ENCODE data around the gene MAGI2. TPM values are rescaled to one million over a fixed set of nuclear protein-coding genes. Genes with fewer than 3 reads are reported as not detected.

The MAGI2 gene
- total RNA-seq, 2 donors from 2014 or later, result 0.05 to 0.09 TPM

GRCh38 chr7:79376299-79377025, 77.0 kb downstream of the MAGI2 start:
- H3K36me3 Mint-ChIP-seq (ENCODE audit: low read depth), result no peaks in the 10 kb centered on the region
- no peak overlapping the region for H3K4me3 Mint-ChIP-seq
- ATAC-seq (replicated peaks), result no peak
- H3K4me1 Mint-ChIP-seq, result no peaks in the 10 kb centered on the region
- H3K9me3 Mint-ChIP-seq, result peaks cover 12% of the 10 kb centered on the region
- H3K27me3 Mint-ChIP-seq, result no peaks in the 10 kb centered on the region
- H3K27ac Mint-ChIP-seq, result no peak overlapping the region

DNA sequence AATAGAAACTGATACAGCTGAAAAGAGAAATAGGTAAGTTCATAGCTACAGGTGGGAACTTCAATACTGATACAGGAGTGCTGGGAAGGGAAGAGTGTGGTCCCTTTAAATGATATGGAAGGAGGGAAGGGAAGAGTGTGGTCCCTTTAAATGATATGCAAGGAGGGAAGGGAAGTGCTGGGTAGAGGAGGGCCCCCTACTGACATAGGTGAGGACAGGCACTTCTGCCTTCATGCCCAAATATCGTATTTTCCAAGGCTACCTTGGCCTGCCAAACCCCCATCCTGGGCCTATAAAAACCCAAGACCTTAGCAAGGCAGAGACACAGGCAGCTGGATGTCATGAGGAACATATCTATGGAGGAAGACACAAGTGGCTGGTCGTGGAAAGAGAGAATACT, 92.3 kb downstream of the MAGI2 start:
- Mint-ChIP-seq H3K4me1 (no peaks in the 10 kb centered on the region), H3K27me3 (no peaks in the 10 kb centered on the region), H3K4me3 (no peak overlapping the region), H3K9me3 (peaks cover 13% of the 10 kb centered on the region), H3K27ac (no peak overlapping the region), H3K36me3 (ENCODE audit: low read depth) (no peaks in the 10 kb centered on the region)
- no peak for ATAC-seq (replicated peaks)

DNA sequence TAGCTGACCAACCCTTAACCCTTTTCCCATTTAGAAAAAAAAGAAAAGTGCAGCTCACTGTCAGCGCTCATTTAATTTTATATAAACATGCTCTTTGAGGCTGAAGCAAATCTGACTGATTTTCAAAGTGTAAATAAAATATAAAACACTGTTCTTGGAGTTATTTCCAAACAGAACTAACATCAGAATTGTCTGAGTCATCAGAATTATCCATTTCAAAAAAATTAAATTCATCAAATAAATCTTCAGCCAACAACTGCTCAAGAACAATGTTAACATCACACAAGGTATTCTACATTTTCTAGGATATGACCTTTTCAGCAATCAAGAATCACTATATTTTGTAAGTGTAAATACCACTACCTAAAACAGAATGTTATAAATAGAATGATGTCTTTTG, 93.6 kb downstream of the MAGI2 start:
- H3K9me3 Mint-ChIP-seq, result peaks cover 13% of the 10 kb centered on the region
- no peaks in the 10 kb centered on the region for H3K36me3 Mint-ChIP-seq (ENCODE audit: low read depth)
- ATAC-seq (replicated peaks), result no peak
- H3K4me3 Mint-ChIP-seq, result no peak overlapping the region
- no peaks in the 10 kb centered on the region for H3K4me1 Mint-ChIP-seq
- H3K27ac Mint-ChIP-seq, result no peak overlapping the region
- no peaks in the 10 kb centered on the region for H3K27me3 Mint-ChIP-seq

- Mint-ChIP-seq H3K4me3 (no peak overlapping the region), H3K4me1 (no peaks in the 10 kb centered on the region), H3K27me3 (no peaks in the 10 kb centered on the region), H3K27ac (no peak overlapping the region), H3K9me3 (peaks cover 9% of the 10 kb centered on the region), H3K36me3 (ENCODE audit: low read depth) (no peaks in the 10 kb centered on the region)
- ATAC-seq (replicated peaks), result no peak
Observed at GRCh38 chr7:79357101-79357500, 96.4 kb downstream of the MAGI2 start.

DNA sequence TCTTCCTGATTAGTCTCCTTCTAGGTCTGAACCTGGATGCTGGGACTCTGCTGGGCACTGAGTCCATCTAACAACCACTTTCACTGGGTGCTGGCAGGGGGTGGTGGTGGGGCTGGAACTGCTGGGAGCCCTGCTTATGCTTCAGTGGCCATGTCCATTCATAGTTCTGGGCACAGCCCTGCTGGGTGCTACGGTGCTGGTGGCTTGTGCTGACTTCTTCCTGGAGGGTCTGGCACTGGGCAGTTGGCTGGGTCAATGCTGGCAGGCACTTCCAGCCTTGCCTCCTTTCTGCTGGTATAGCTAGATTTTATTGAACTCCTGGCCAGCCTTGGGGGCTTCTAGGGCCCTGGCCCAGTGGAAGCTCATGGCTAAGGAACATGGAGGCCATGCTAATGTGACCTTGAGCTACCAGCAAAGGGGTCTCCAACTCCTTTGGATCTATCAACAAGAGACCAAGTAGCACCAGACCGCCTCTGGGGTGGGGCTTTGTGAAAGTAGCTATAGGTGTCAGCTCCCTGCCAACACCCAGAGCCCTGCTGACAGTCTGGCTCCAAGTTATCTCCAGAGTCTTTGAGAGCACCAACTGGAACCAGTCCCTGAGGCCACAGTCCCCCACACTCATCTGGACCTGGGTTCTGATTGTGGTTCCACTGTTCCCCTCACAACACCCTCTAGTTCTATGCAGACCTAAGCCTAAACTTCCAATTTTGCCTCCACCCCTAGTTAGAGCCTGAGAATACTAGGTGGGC, 99.6 kb downstream of the MAGI2 start:
- Mint-ChIP-seq H3K36me3 (ENCODE audit: low read depth) (no peaks in the 10 kb centered on the region), H3K27ac (no peak overlapping the region), H3K9me3 (no peaks in the 10 kb centered on the region), H3K4me3 (no peak overlapping the region), H3K27me3 (no peaks in the 10 kb centered on the region), H3K4me1 (no peaks in the 10 kb centered on the region)
- no peak for ATAC-seq (replicated peaks)

DNA sequence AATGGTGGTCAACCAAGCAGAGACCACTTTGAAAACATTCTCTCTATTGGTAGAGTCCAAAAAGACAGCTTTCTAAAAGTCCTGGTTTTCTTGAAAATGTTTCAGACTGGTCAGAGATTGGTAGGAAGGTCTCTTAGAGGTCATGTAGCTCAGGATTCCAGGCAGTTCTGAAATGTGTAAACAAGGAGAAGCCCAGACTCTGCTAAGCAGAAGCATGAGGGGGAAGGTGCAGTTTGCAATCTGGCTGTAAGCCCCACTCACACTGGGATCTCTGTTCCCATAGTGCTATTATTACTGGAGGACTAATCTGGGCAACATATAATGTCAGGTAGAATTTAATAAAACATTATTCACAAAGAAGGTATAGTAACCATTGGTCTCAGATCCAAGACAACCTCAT, 101.1 kb downstream of the MAGI2 start:
- Mint-ChIP-seq H3K36me3 (ENCODE audit: low read depth) (no peaks in the 10 kb centered on the region), H3K4me1 (no peaks in the 10 kb centered on the region), H3K27ac (no peak overlapping the region), H3K27me3 (no peaks in the 10 kb centered on the region), H3K4me3 (no peak overlapping the region), H3K9me3 (peaks cover 2% of the 10 kb centered on the region)
- ATAC-seq (replicated peaks), result no peak

DNA sequence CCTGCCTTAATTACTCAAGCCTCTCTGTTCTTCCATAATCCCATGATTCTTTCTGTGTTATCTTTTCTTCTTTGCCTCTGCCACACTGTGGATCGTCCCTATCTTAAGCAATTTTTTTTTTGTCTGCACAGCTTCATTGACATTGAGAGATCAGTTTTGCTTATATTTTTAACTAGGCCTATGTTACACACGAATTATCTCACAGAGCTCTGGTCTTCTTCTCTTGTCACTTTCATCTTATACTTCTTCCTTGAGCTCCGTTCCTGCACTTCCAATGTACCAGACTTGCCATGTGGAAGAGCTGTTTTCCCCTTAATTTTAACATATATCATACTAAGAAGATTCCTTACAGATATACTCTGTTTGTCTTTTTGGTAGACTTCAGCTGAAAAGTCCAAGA, 106.1 kb downstream of the MAGI2 start:
- Mint-ChIP-seq H3K4me1 (no peaks in the 10 kb centered on the region), H3K9me3 (peaks cover 11% of the 10 kb centered on the region), H3K27me3 (no peaks in the 10 kb centered on the region), H3K27ac (no peak overlapping the region), H3K4me3 (no peak overlapping the region), H3K36me3 (ENCODE audit: low read depth) (no peaks in the 10 kb centered on the region)
- no peak for ATAC-seq (replicated peaks)

GRCh38 chr7:79341902-79342301, 111.6 kb downstream of the MAGI2 start:
- H3K9me3 Mint-ChIP-seq, result peaks cover 12% of the 10 kb centered on the region
- ATAC-seq (replicated peaks), result no peak
- H3K36me3 Mint-ChIP-seq (ENCODE audit: low read depth), result no peaks in the 10 kb centered on the region
- H3K4me3 Mint-ChIP-seq, result no peak overlapping the region
- H3K27ac Mint-ChIP-seq, result no peak overlapping the region
- no peaks in the 10 kb centered on the region for H3K4me1 Mint-ChIP-seq
- H3K27me3 Mint-ChIP-seq, result no peaks in the 10 kb centered on the region

DNA sequence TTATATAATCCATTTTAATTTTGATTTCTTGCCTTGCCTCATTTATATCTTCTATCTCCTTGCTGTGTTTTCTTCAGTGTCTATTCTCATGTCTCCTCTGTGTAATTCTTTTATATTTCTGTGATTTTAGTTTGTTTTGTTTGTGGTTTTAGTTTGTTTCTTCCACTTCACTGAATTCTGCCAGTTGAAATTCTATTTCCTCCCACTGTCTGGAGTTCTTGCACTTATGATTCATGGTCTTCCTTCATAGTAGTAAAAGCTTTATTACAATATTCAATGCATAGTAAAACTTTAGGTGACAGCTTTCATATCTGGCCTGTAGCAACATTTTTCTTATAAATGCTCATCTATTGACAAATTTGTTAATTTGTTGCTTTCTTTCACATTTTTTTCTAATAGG, 113.3 kb downstream of the MAGI2 start:
- Mint-ChIP-seq H3K27me3 (no peaks in the 10 kb centered on the region), H3K4me3 (no peak overlapping the region), H3K9me3 (peaks cover 12% of the 10 kb centered on the region), H3K4me1 (no peaks in the 10 kb centered on the region), H3K27ac (no peak overlapping the region), H3K36me3 (ENCODE audit: low read depth) (no peaks in the 10 kb centered on the region)
- ATAC-seq (replicated peaks), result no peak

DNA sequence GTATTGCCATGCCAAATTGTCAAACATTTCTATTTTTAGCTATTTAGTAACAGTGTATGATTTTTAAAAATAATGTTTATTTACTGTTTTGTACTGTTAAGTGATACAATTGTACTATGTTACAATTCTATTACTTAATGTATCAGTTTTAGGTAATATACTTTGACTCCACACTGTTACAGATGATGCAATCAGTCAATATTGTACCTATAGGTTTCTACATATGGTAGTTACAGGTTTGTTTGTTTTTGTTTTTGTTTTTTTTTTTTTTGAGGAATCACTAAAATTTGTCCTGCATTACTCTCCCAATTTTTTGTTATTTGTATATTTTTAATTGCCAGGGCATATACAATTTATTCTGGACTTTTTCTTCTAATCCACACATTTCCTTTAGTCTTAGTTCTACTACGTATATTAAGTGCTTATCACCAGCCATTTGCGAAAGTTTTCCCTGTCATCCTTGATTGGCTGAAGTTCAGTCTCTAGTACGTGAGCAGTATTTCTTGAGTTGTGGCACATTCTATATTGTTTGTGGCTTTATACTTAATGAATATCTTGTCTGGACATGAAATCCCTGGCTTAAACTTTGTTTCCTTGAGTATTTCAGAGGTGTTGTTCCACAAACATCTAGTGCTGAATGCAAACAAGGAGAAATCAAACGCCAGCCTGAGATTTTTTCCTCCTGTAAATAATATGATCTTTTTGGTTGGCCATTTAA, 114.1 kb downstream of the MAGI2 start:
- Mint-ChIP-seq H3K4me1 (no peaks in the 10 kb centered on the region), H3K36me3 (ENCODE audit: low read depth) (no peaks in the 10 kb centered on the region), H3K9me3 (peaks cover 7% of the 10 kb centered on the region), H3K27me3 (no peaks in the 10 kb centered on the region), H3K4me3 (no peak overlapping the region), H3K27ac (no peak overlapping the region)
- no peak for ATAC-seq (replicated peaks)

DNA sequence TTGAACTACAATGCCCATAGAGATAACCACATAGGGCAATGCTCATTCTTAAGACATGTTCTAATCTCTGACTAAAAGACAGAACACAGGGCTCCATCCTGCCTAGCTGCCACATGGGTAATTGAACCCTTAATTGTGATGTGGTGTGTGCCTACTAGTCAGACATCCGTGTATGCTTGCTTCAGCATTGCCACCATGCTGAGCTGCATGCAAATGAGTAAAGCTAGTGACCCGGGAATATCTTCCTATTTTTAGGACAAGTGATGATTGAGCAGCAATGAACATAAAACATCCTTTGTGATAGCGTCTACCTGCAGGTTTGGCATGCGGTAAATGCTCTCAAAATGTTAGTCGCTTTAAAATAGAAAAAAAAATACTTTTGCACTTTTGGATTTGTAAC, 115.8 kb downstream of the MAGI2 start:
- Mint-ChIP-seq H3K9me3 (peaks cover 5% of the 10 kb centered on the region), H3K27ac (no peak overlapping the region)
- no peak for ATAC-seq (replicated peaks)

GRCh38 chr7:79334841-79335240, 118.6 kb downstream of the MAGI2 start:
- no peak overlapping the region for H3K4me3 Mint-ChIP-seq
- no peaks in the 10 kb centered on the region for H3K9me3 Mint-ChIP-seq
- H3K27me3 Mint-ChIP-seq, result no peaks in the 10 kb centered on the region
- no peaks in the 10 kb centered on the region for H3K4me1 Mint-ChIP-seq
- ATAC-seq (replicated peaks), result no peak
- no peak overlapping the region for H3K27ac Mint-ChIP-seq
- H3K36me3 Mint-ChIP-seq (ENCODE audit: low read depth), result no peaks in the 10 kb centered on the region

More for the DNA sequence above, 115.8 kb downstream of the MAGI2 start:
- Mint-ChIP-seq H3K36me3 (ENCODE audit: low read depth) (no peaks in the 10 kb centered on the region), H3K27me3 (no peaks in the 10 kb centered on the region), H3K4me1 (no peaks in the 10 kb centered on the region), H3K4me3 (no peak overlapping the region)

DNA sequence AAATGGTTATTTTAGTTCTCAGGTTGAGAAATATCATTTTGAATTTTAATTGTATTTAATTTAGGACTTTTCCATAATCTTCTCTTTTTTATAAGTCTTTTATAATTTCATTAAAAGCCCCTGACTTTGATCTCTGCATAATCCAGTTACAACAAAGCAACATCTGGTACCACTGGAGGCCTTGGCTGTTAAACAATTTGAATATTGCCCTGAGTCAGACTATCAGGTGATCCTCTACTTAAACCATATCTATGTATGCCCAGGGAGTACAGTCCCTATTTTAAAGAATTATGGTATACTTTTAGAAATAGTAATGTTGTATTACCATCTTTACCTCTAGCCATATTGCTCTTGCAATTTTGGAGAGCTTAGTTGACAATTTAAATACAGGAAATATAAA, 119.1 kb downstream of the MAGI2 start:
- no peak overlapping the region for H3K27ac Mint-ChIP-seq

DNA sequence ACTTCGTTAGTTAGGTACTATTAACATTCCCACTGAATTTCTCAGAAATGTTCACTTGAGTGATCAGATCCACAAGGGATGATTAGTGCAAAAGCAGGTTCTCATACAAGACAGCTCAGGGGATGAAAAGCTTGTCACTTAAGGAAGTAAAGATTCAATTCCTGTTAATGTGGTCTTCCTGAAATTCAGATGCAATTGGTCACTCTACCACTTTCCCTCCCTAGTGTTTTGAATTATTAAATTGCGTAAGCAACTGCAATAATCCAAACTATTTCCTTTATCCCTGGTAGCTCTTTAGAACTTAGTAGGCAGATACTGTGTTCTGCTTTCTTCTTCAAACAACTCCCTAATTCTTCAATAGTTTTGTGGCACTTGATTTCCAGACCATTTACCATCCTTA, 121.4 kb downstream of the MAGI2 start:
- Mint-ChIP-seq H3K4me1 (no peaks in the 10 kb centered on the region), H3K4me3 (no peak overlapping the region)

More for the DNA sequence above, 119.1 kb downstream of the MAGI2 start:
- Mint-ChIP-seq H3K9me3 (no peaks in the 10 kb centered on the region), H3K4me3 (no peak overlapping the region), H3K36me3 (ENCODE audit: low read depth) (no peaks in the 10 kb centered on the region), H3K4me1 (no peaks in the 10 kb centered on the region), H3K27me3 (no peaks in the 10 kb centered on the region)
- ATAC-seq (replicated peaks), result no peak

DNA sequence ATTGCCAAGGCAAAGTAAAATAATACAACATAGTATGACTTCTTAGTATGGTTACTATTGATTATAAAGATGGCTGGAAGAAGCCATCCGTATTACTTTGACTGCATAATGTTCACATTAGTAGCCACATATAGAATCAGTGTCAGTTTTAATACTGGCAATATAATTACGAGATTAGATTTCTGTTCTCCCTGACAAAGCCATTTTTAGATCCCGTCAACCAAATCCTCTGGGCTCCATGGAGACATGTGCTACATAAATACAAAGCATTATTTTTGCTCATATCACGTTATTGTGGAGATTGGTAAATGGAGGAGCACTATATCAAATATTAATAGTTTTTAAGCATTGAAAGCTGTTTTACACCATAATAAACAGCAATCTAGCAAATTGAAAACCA, 124.0 kb downstream of the MAGI2 start:
- no peak for ATAC-seq (replicated peaks)
- Mint-ChIP-seq H3K36me3 (ENCODE audit: low read depth) (no peaks in the 10 kb centered on the region), H3K9me3 (no peaks in the 10 kb centered on the region), H3K4me1 (no peaks in the 10 kb centered on the region), H3K27me3 (no peaks in the 10 kb centered on the region), H3K27ac (no peak overlapping the region), H3K4me3 (no peak overlapping the region)

More for the DNA sequence above, 121.4 kb downstream of the MAGI2 start:
- Mint-ChIP-seq H3K9me3 (no peaks in the 10 kb centered on the region), H3K36me3 (ENCODE audit: low read depth) (no peaks in the 10 kb centered on the region), H3K27ac (no peak overlapping the region), H3K27me3 (no peaks in the 10 kb centered on the region)
- ATAC-seq (replicated peaks), result no peak

Data from activated T-helper 17 cell treated with anti-CD3 and anti-CD28 coated beads, Interleukin-2, amount 50 U/mL, for 72 hours (primary cell).